ENCODE results near the gene PDE4D.

The PDE4D gene

GRCh38 chr5:59661311-59661710, 232.2 kb downstream of the PDE4D start:
- intact Hi-C loops (cut with micrococcal nuclease) = no loop called here
- Mint-ChIP-seq H3K36me3 (ENCODE audit: low read depth) (no peaks in the 10 kb centered on the region), H3K27me3 (no peaks in the 10 kb centered on the region), H3K9me3 (no peaks in the 10 kb centered on the region), H3K4me3 (no peak overlapping the region), H3K27ac (no peak overlapping the region), H3K4me1 (ENCODE audit: low read depth) (peaks cover 6% of the 10 kb centered on the region)

GRCh38 chr5:59660737-59661136, 232.8 kb downstream of the PDE4D start:
- no peaks in the 10 kb centered on the region for H3K9me3 Mint-ChIP-seq
- no peak overlapping the region for H3K4me3 Mint-ChIP-seq
- no peak overlapping the region for H3K27ac Mint-ChIP-seq
- intact Hi-C loops (cut with micrococcal nuclease) = no loop called here
- H3K27me3 Mint-ChIP-seq = no peaks in the 10 kb centered on the region
- H3K36me3 Mint-ChIP-seq (ENCODE audit: low read depth) = no peaks in the 10 kb centered on the region
- H3K4me1 Mint-ChIP-seq (ENCODE audit: low read depth) = peaks cover 11% of the 10 kb centered on the region

DNA sequence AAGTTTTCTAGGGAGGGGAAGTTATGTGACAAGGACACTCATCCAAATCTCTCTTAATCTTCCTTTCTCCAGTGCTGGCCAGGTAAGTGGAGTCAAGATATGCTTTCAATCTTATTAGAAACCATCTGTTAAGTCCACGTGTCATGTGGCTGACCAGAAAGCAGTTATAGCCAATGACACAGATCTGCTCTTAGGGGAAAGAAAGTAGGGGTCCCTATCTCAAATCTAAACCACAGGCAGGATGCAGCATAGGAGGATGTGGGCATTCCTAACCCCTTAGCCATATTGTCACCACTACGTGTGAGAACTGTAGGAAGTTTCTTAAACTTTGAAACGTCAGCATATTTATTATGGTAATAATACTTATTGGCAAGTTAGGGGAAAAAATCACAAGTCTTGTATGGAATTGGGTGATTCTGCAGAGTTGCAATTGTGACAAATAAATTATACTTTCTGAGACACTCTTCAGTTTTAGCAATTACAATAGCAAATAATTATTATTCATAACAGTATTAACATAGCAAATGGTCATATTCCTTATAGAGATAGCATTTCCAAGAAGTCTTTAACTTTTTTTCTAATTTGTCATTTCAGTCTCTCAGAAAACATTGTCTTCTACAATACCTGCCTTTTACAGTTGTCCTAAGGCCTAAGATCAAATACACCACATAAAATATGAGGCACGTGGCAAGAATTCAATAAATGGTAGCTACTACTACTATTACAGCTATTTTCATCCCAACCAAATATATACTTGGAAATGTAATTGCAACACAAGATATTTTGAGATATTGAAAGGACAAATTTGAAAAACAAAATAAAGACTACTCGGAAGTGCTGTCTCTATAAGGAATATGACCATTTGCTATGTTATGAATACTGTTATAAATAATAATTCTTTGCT, 236.9 kb downstream of the PDE4D start:
- no peak overlapping the region for H3K4me3 Mint-ChIP-seq
- no peaks in the 10 kb centered on the region for H3K9me3 Mint-ChIP-seq
- peaks cover 9% of the 10 kb centered on the region for H3K4me1 Mint-ChIP-seq (ENCODE audit: low read depth)
- intact Hi-C loops (cut with micrococcal nuclease) = no loop called here
- H3K27me3 Mint-ChIP-seq = no peaks in the 10 kb centered on the region
- no peak overlapping the region for H3K27ac Mint-ChIP-seq
- H3K36me3 Mint-ChIP-seq (ENCODE audit: low read depth) = no peaks in the 10 kb centered on the region

- Mint-ChIP-seq H3K27ac (no peak overlapping the region), H3K36me3 (ENCODE audit: low read depth) (no peaks in the 10 kb centered on the region), H3K4me3 (no peak overlapping the region), H3K9me3 (no peaks in the 10 kb centered on the region), H3K27me3 (no peaks in the 10 kb centered on the region), H3K4me1 (ENCODE audit: low read depth) (peaks cover 6% of the 10 kb centered on the region)
- intact Hi-C loops (cut with micrococcal nuclease) = no loop called here
Measured at GRCh38 chr5:59655693-59656309, 237.7 kb downstream of the PDE4D start.

- intact Hi-C loops (cut with micrococcal nuclease) = no loop called here
- H3K4me1 Mint-ChIP-seq (ENCODE audit: low read depth) = peaks cover 6% of the 10 kb centered on the region
- H3K36me3 Mint-ChIP-seq (ENCODE audit: low read depth) = no peaks in the 10 kb centered on the region
- no peak overlapping the region for H3K4me3 Mint-ChIP-seq
- no peaks in the 10 kb centered on the region for H3K27me3 Mint-ChIP-seq
- H3K9me3 Mint-ChIP-seq = no peaks in the 10 kb centered on the region
- H3K27ac Mint-ChIP-seq = no peak overlapping the region
Measured at GRCh38 chr5:59654691-59655090, 238.8 kb downstream of the PDE4D start.

DNA sequence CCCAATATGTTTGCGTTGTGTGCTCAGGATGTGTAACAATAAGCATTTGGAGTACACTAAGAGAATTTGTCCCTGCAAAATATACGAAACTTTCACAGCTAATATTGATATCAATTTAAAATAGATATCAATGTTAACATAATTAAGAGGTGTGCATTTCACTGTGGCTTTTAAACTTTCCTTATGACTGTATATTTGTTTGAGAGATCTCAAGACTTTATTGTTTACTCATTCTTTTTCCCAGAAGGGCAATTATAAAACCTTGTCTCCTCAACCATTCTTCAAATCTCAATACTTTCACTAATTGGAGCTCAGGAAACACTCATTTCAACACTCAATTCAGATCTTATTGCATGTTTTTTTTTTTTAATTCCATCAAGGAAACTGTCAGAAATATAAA, 241.1 kb downstream of the PDE4D start:
- intact Hi-C loops (cut with micrococcal nuclease) = no loop called here

GRCh38 chr5:59648949-59649921, 244.3 kb downstream of the PDE4D start:
- intact Hi-C loops (cut with micrococcal nuclease) = no loop called here
- H3K4me3 Mint-ChIP-seq = no peak overlapping the region
- no peaks in the 10 kb centered on the region for H3K27me3 Mint-ChIP-seq
- H3K27ac Mint-ChIP-seq = no peak overlapping the region
- no peaks in the 10 kb centered on the region for H3K9me3 Mint-ChIP-seq
- H3K36me3 Mint-ChIP-seq (ENCODE audit: low read depth) = no peaks in the 10 kb centered on the region
- peaks cover 7% of the 10 kb centered on the region for H3K4me1 Mint-ChIP-seq (ENCODE audit: low read depth)

More for the DNA sequence above, 241.1 kb downstream of the PDE4D start:
- no peak overlapping the region for H3K4me3 Mint-ChIP-seq
- no peaks in the 10 kb centered on the region for H3K27me3 Mint-ChIP-seq
- H3K36me3 Mint-ChIP-seq (ENCODE audit: low read depth) = no peaks in the 10 kb centered on the region
- no peaks in the 10 kb centered on the region for H3K9me3 Mint-ChIP-seq
- H3K4me1 Mint-ChIP-seq (ENCODE audit: low read depth) = peaks cover 13% of the 10 kb centered on the region
- no peak overlapping the region for H3K27ac Mint-ChIP-seq

GRCh38 chr5:59648038-59648831, 245.3 kb downstream of the PDE4D start:
- H3K27ac Mint-ChIP-seq = no peak overlapping the region
- H3K9me3 Mint-ChIP-seq = no peaks in the 10 kb centered on the region
- no peaks in the 10 kb centered on the region for H3K36me3 Mint-ChIP-seq (ENCODE audit: low read depth)
- no peaks in the 10 kb centered on the region for H3K27me3 Mint-ChIP-seq
- intact Hi-C loops (cut with micrococcal nuclease) = no loop called here
- no peak overlapping the region for H3K4me3 Mint-ChIP-seq
- H3K4me1 Mint-ChIP-seq (ENCODE audit: low read depth) = peaks cover 7% of the 10 kb centered on the region

DNA sequence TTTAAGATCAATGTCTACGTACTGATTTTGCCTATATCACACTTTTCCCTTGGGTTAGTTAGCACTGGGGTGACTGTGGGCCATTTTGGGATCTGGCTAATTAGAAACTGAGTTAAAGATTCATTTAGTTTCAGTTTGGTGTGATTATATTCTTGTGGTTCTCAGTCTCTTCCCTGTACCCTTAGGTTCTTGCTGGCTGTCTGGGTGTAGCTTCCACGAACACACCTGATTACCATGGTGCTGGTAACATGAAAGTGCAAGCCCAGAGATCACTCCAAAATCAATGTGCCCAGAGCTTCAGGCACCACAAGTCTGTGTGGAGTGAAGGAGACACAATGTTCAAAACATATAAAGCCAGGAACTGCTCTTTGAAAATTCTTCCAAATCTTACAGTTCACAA, 248.1 kb downstream of the PDE4D start:
- no peak overlapping the region for H3K4me3 Mint-ChIP-seq
- H3K36me3 Mint-ChIP-seq (ENCODE audit: low read depth) = no peaks in the 10 kb centered on the region
- no peaks in the 10 kb centered on the region for H3K9me3 Mint-ChIP-seq
- no peaks in the 10 kb centered on the region for H3K27me3 Mint-ChIP-seq
- intact Hi-C loops (cut with micrococcal nuclease) = no loop called here
- no peak overlapping the region for H3K27ac Mint-ChIP-seq
- H3K4me1 Mint-ChIP-seq (ENCODE audit: low read depth) = peaks cover 7% of the 10 kb centered on the region

GRCh38 chr5:59640411-59640810, 253.1 kb downstream of the PDE4D start:
- H3K4me1 Mint-ChIP-seq (ENCODE audit: low read depth) = no peaks in the 10 kb centered on the region
- intact Hi-C loops (cut with micrococcal nuclease) = no loop called here
- no peaks in the 10 kb centered on the region for H3K27me3 Mint-ChIP-seq
- no peak overlapping the region for H3K27ac Mint-ChIP-seq
- no peak overlapping the region for H3K4me3 Mint-ChIP-seq
- H3K36me3 Mint-ChIP-seq (ENCODE audit: low read depth) = no peaks in the 10 kb centered on the region
- no peaks in the 10 kb centered on the region for H3K9me3 Mint-ChIP-seq

DNA sequence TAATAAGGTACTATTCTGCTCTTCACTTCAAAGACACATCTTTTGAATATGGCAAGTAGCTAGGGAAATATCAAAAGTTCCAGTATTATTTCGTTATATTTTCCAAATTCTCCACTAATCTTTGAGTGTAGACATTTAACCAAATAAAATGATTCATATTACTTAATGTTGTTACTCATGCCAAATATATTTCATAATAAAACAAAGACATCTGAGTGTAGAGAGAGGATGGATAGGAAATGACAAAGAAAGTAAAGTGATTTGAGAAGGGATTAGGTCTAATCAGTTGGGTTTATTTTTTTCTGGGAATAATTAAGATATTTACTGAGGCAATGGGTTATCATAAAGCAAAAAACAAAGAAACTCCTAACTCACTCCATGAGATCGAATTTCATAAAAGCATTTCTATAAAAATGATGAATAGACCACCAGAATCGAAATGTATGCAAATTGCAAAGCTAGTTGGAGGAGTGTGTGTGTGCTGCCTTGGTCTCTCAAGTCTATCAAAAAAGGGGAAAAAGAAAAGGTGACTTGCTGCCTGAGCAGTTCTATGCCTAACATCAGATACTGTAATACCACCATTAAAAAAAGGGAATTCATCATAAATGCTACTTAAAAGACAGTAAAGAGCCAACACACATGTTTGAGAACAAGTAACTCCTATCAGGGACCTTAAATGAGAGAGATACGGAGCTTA, 255.5 kb downstream of the PDE4D start:
- Mint-ChIP-seq H3K4me1 (ENCODE audit: low read depth) (no peaks in the 10 kb centered on the region), H3K9me3 (peaks cover 23% of the 10 kb centered on the region), H3K27ac (no peak overlapping the region), H3K4me3 (no peak overlapping the region), H3K36me3 (ENCODE audit: low read depth) (no peaks in the 10 kb centered on the region), H3K27me3 (no peaks in the 10 kb centered on the region)
- intact Hi-C loops (cut with micrococcal nuclease) = no loop called here

DNA sequence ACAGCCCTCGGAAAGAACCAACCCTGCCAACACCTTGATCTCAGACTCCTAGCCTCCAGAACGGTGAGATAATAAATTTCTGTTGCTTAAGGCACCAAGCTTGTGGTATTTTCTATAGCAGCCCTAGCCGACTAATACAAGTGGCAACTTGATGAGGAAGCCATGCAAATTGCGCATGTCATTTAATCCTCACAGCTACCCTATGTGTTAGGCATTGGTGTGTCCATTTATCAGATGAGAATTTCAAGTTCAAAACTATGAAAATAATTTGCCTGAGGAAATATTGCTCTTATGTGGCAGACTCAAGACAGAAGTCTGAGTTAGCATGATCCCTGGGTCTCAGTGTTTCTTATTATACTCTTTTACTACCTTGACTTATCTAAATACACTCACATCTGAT, 264.0 kb downstream of the PDE4D start:
- no peaks in the 10 kb centered on the region for H3K4me1 Mint-ChIP-seq (ENCODE audit: low read depth)
- no peak overlapping the region for H3K4me3 Mint-ChIP-seq
- H3K9me3 Mint-ChIP-seq = peaks cover 38% of the 10 kb centered on the region
- intact Hi-C loops (cut with micrococcal nuclease) = no loop called here
- peaks cover 9% of the 10 kb centered on the region for H3K36me3 Mint-ChIP-seq (ENCODE audit: low read depth)
- no peaks in the 10 kb centered on the region for H3K27me3 Mint-ChIP-seq
- no peak overlapping the region for H3K27ac Mint-ChIP-seq

Measured in dendritic cell treated with granulocyte-macrophage colony-stimulating factor and Interleukin-4, amounts not matched to agents 40 ng/mL and 50 ng/mL, for 4 days (primary cell).